HEK293 (cell line): Measurements from ENCODE around the gene SETD5.

Experiments used
- KLF16 ChIP-seq: fragments of 450-650 bp; formaldehyde crosslinking; IDR thresholded peaks from 2 replicates; pipeline ENCODE4 v1.5.1; 2017; ENCODE audit warnings: missing biosample characterization, missing genetic modification characterization
- KLF7 ChIP-seq: fragments of 450-650 bp; formaldehyde crosslinking; IDR thresholded peaks from 2 replicates; pipeline ENCODE4 v1.5.1; 2016; ENCODE audit warnings: missing biosample characterization, missing genetic modification characterization, borderline replicate concordance
- SP2 ChIP-seq: fragments of 450-650 bp; formaldehyde crosslinking; IDR thresholded peaks from 2 replicates; pipeline ENCODE4 v1.5.1; 2016; ENCODE audit warnings: missing biosample characterization, missing genetic modification characterization
- YY2 ChIP-seq: fragments of 450-650 bp; formaldehyde crosslinking; IDR thresholded peaks from 2 replicates; pipeline ENCODE4 v1.5.1; 2016; ENCODE audit warnings: missing biosample characterization, missing genetic modification characterization
- ZBTB48 ChIP-seq: fragments of 450-650 bp; formaldehyde crosslinking; IDR thresholded peaks from 2 replicates; pipeline ENCODE4 v1.5.1; 2016; ENCODE audit warnings: missing biosample characterization, missing genetic modification characterization
- ZBTB8A ChIP-seq: fragments of 450-650 bp; formaldehyde crosslinking; IDR thresholded peaks from 2 replicates; pipeline ENCODE4 v1.5.1; 2016; ENCODE audit warnings: missing biosample characterization, missing genetic modification characterization
- ZEB2 ChIP-seq: fragments of 450-650 bp; formaldehyde crosslinking; IDR thresholded peaks from 2 replicates; pipeline ENCODE4 v1.5.1; 2016; ENCODE audit warnings: missing biosample characterization, missing genetic modification characterization
- ZNF394 ChIP-seq: fragments of 450-650 bp; formaldehyde crosslinking; IDR thresholded peaks from 2 replicates; pipeline ENCODE4 v1.5.1; 2016; ENCODE audit warnings: missing biosample characterization, missing genetic modification characterization, mild to moderate bottlenecking, moderate library complexity, borderline replicate concordance
- ZNF596 ChIP-seq: fragments of 450-650 bp; IDR thresholded peaks from 2 replicates; pipeline ENCODE4 v1.5.0; 2018; ENCODE audit warnings: missing biosample characterization, mild to moderate bottlenecking, missing genetic modification characterization, moderate library complexity
- ZNF623 ChIP-seq: fragments of 450-650 bp; formaldehyde crosslinking; IDR thresholded peaks from 2 replicates; pipeline ENCODE4 v1.5.1; 2016; ENCODE audit warnings: missing biosample characterization, missing genetic modification characterization
- ZNF624 ChIP-seq: fragments of 450-650 bp; formaldehyde crosslinking; IDR thresholded peaks from 2 replicates; pipeline ENCODE4 v1.5.1; 2017; ENCODE audit warnings: missing biosample characterization, missing genetic modification characterization
- ZNF791 ChIP-seq: fragments of 450-650 bp; formaldehyde crosslinking; IDR thresholded peaks from 2 replicates; pipeline ENCODE4 v1.5.1; 2016; ENCODE audit warnings: missing biosample characterization, missing genetic modification characterization
- ZNF843 ChIP-seq: fragments of 450-650 bp; formaldehyde crosslinking; IDR thresholded peaks from 2 replicates; pipeline ENCODE4 v1.5.1; 2016; ENCODE audit warnings: missing biosample characterization, missing genetic modification characterization
- ZSCAN30 ChIP-seq: fragments of 450-650 bp; IDR thresholded peaks from 2 replicates; pipeline ENCODE4 v1.5.1; 2018; ENCODE audit warnings: missing biosample characterization, mild to moderate bottlenecking, missing genetic modification characterization, moderate library complexity
- TF ChIP-seq, protein P1 (sequence below): fragments of 450-650 bp; formaldehyde crosslinking; IDR thresholded peaks from 2 replicates; pipeline ENCODE4 v1.5.1; 2016; ENCODE audit warnings: missing biosample characterization, missing genetic modification characterization
- TF ChIP-seq, protein P2 (sequence below): fragments of 450-650 bp; formaldehyde crosslinking; IDR thresholded peaks from 2 replicates; pipeline ENCODE4 v1.5.1; 2016; ENCODE audit warnings: missing biosample characterization, missing genetic modification characterization
- TF ChIP-seq, protein P3 (sequence below): IDR thresholded peaks from 2 replicates; pipeline ENCODE4 v1.6.1; 2011; ENCODE audit warnings: mild to moderate bottlenecking, low read depth, low read length, borderline replicate concordance
- TF ChIP-seq, protein P4 (sequence below): fragments of 450-650 bp; formaldehyde crosslinking; IDR thresholded peaks from 2 replicates; pipeline ENCODE4 v1.5.1; 2016; ENCODE audit warnings: missing biosample characterization, missing genetic modification characterization, borderline replicate concordance
- TF ChIP-seq, protein P5 (sequence below): fragments of 450-650 bp; formaldehyde crosslinking; IDR thresholded peaks from 2 replicates; pipeline ENCODE4 v1.5.1; 2016; ENCODE audit warnings: missing biosample characterization, missing genetic modification characterization
- TF ChIP-seq, protein P6 (sequence below): fragments of 450-650 bp; formaldehyde crosslinking; IDR thresholded peaks from 2 replicates; pipeline ENCODE4 v1.5.1; 2016; ENCODE audit warnings: missing biosample characterization, missing genetic modification characterization
- TF ChIP-seq, protein P7 (sequence below): fragments of 450-650 bp; formaldehyde crosslinking; IDR thresholded peaks from 2 replicates; pipeline ENCODE4 v1.5.1; 2016; ENCODE audit warnings: missing biosample characterization, missing genetic modification characterization
- TF ChIP-seq, protein P8 (sequence below): fragments of 450-650 bp; formaldehyde crosslinking; IDR thresholded peaks from 2 replicates; pipeline ENCODE4 v1.5.1; 2016; ENCODE audit warnings: missing biosample characterization, missing genetic modification characterization

Gene SETD5

DNA sequence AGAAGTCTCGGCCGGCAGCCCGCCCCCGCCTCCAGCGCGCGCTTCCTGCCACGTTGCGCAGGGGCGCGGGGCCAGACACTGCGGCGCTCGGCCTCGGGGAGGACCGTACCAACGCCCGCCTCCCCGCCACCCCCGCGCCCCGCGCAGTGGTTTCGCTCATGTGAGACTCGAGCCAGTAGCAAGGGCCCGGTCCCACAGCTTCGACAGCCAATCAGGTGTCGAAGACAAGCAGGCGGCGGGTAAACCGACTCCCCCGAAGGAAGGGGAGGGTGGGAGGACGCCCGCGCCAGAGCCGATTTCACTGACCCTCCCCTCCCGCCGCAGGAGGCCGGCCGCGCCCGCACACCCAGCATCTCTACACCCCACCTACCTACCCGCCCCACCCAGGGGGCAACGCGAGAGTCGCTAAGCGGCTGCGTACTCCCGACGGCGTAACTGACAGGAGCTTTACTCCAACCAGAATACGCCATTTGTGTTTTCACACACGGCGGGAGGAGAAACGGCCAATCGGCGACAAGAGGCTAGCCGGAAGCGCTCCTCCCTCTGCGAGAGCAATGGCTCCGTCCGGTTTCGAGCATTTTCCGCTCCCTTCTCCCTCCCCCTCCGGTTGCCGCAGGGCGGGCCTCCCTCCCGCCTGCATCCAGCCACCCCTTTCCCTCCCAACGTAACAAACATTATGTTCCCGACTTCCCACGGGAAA is 633 bp upstream of the SETD5 start (continued):
- TF ChIP-seq, protein P1, sequence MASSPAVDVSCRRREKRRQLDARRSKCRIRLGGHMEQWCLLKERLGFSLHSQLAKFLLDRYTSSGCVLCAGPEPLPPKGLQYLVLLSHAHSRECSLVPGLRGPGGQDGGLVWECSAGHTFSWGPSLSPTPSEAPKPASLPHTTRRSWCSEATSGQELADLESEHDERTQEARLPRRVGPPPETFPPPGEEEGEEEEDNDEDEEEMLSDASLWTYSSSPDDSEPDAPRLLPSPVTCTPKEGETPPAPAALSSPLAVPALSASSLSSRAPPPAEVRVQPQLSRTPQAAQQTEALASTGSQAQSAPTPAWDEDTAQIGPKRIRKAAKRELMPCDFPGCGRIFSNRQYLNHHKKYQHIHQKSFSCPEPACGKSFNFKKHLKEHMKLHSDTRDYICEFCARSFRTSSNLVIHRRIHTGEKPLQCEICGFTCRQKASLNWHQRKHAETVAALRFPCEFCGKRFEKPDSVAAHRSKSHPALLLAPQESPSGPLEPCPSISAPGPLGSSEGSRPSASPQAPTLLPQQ (tag by site-specific recombination): peak; percentile 96
- TF ChIP-seq, protein P2, sequence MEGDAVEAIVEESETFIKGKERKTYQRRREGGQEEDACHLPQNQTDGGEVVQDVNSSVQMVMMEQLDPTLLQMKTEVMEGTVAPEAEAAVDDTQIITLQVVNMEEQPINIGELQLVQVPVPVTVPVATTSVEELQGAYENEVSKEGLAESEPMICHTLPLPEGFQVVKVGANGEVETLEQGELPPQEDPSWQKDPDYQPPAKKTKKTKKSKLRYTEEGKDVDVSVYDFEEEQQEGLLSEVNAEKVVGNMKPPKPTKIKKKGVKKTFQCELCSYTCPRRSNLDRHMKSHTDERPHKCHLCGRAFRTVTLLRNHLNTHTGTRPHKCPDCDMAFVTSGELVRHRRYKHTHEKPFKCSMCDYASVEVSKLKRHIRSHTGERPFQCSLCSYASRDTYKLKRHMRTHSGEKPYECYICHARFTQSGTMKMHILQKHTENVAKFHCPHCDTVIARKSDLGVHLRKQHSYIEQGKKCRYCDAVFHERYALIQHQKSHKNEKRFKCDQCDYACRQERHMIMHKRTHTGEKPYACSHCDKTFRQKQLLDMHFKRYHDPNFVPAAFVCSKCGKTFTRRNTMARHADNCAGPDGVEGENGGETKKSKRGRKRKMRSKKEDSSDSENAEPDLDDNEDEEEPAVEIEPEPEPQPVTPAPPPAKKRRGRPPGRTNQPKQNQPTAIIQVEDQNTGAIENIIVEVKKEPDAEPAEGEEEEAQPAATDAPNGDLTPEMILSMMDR (tag by site-specific recombination): no peak
- peak; percentile 88 for TF ChIP-seq ZSCAN30 (tag by site-specific recombination)
- TF ChIP-seq, protein P3, sequence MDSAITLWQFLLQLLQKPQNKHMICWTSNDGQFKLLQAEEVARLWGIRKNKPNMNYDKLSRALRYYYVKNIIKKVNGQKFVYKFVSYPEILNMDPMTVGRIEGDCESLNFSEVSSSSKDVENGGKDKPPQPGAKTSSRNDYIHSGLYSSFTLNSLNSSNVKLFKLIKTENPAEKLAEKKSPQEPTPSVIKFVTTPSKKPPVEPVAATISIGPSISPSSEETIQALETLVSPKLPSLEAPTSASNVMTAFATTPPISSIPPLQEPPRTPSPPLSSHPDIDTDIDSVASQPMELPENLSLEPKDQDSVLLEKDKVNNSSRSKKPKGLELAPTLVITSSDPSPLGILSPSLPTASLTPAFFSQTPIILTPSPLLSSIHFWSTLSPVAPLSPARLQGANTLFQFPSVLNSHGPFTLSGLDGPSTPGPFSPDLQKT: peak; percentile 89
- TF ChIP-seq YY2: peak; percentile 90
- TF ChIP-seq, protein P4, sequence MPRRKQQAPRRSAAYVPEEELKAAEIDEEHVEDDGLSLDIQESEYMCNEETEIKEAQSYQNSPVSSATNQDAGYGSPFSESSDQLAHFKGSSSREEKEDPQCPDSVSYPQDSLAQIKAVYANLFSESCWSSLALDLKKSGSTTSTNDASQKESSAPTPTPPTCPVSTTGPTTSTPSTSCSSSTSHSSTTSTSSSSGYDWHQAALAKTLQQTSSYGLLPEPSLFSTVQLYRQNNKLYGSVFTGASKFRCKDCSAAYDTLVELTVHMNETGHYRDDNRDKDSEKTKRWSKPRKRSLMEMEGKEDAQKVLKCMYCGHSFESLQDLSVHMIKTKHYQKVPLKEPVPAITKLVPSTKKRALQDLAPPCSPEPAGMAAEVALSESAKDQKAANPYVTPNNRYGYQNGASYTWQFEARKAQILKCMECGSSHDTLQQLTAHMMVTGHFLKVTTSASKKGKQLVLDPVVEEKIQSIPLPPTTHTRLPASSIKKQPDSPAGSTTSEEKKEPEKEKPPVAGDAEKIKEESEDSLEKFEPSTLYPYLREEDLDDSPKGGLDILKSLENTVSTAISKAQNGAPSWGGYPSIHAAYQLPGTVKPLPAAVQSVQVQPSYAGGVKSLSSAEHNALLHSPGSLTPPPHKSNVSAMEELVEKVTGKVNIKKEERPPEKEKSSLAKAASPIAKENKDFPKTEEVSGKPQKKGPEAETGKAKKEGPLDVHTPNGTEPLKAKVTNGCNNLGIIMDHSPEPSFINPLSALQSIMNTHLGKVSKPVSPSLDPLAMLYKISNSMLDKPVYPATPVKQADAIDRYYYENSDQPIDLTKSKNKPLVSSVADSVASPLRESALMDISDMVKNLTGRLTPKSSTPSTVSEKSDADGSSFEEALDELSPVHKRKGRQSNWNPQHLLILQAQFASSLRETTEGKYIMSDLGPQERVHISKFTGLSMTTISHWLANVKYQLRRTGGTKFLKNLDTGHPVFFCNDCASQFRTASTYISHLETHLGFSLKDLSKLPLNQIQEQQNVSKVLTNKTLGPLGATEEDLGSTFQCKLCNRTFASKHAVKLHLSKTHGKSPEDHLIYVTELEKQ (tag by site-specific recombination): 0 out of 2 replicates have a peak, but pooled peaks have one; percentile 16
- peak; percentile 94 for TF ChIP-seq SP2 (tag by site-specific recombination)
- peak; percentile 85 for TF ChIP-seq ZNF394 (tag by site-specific recombination)
- TF ChIP-seq, protein P5, sequence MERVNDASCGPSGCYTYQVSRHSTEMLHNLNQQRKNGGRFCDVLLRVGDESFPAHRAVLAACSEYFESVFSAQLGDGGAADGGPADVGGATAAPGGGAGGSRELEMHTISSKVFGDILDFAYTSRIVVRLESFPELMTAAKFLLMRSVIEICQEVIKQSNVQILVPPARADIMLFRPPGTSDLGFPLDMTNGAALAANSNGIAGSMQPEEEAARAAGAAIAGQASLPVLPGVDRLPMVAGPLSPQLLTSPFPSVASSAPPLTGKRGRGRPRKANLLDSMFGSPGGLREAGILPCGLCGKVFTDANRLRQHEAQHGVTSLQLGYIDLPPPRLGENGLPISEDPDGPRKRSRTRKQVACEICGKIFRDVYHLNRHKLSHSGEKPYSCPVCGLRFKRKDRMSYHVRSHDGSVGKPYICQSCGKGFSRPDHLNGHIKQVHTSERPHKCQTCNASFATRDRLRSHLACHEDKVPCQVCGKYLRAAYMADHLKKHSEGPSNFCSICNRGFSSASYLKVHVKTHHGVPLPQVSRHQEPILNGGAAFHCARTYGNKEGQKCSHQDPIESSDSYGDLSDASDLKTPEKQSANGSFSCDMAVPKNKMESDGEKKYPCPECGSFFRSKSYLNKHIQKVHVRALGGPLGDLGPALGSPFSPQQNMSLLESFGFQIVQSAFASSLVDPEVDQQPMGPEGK (tag by site-specific recombination): peak; percentile 99
- TF ChIP-seq, protein P6, sequence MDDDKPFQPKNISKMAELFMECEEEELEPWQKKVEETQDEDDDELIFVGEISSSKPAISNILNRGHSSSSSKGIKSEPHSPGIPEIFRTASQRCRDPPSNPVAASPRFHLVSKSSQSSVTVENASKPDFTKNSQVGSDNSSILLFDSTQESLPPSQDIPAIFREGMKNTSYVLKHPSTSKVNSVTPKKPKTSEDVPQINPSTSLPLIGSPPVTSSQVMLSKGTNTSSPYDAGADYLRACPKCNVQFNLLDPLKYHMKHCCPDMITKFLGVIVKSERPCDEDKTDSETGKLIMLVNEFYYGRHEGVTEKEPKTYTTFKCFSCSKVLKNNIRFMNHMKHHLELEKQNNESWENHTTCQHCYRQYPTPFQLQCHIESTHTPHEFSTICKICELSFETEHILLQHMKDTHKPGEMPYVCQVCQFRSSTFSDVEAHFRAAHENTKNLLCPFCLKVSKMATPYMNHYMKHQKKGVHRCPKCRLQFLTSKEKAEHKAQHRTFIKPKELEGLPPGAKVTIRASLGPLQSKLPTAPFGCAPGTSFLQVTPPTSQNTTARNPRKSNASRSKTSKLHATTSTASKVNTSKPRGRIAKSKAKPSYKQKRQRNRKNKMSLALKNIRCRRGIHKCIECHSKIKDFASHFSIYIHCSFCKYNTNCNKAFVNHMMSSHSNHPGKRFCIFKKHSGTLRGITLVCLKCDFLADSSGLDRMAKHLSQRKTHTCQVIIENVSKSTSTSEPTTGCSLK (tag by site-specific recombination): no peak
- 0 out of 2 replicates have a peak, but pooled peaks have one; percentile 47 for TF ChIP-seq ZNF624
- peak; percentile 87 for TF ChIP-seq KLF16 (tag by site-specific recombination)
- TF ChIP-seq ZNF791 (tag by site-specific recombination): no peak
- TF ChIP-seq ZNF596 (tag by site-specific recombination): peak; percentile 39; the same call in 1 of the 2 replicates
- peak; percentile 81; the same call in 1 of the 2 replicates for TF ChIP-seq ZNF843 (tag by site-specific recombination)
- TF ChIP-seq, protein P7, sequence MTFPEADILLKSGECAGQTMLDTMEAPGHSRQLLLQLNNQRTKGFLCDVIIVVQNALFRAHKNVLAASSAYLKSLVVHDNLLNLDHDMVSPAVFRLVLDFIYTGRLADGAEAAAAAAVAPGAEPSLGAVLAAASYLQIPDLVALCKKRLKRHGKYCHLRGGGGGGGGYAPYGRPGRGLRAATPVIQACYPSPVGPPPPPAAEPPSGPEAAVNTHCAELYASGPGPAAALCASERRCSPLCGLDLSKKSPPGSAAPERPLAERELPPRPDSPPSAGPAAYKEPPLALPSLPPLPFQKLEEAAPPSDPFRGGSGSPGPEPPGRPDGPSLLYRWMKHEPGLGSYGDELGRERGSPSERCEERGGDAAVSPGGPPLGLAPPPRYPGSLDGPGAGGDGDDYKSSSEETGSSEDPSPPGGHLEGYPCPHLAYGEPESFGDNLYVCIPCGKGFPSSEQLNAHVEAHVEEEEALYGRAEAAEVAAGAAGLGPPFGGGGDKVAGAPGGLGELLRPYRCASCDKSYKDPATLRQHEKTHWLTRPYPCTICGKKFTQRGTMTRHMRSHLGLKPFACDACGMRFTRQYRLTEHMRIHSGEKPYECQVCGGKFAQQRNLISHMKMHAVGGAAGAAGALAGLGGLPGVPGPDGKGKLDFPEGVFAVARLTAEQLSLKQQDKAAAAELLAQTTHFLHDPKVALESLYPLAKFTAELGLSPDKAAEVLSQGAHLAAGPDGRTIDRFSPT (tag by site-specific recombination): peak; percentile 99
- peak; percentile 31; the same call in 1 of the 2 replicates for TF ChIP-seq ZBTB48 (tag by site-specific recombination)
- peak; percentile 77 for TF ChIP-seq ZBTB8A (tag by site-specific recombination)
- TF ChIP-seq ZEB2 (tag by site-specific recombination): peak; percentile 99
- peak; percentile 26; the same call in 1 of the 2 replicates for TF ChIP-seq ZNF623 (tag by site-specific recombination)
- TF ChIP-seq, protein P8, sequence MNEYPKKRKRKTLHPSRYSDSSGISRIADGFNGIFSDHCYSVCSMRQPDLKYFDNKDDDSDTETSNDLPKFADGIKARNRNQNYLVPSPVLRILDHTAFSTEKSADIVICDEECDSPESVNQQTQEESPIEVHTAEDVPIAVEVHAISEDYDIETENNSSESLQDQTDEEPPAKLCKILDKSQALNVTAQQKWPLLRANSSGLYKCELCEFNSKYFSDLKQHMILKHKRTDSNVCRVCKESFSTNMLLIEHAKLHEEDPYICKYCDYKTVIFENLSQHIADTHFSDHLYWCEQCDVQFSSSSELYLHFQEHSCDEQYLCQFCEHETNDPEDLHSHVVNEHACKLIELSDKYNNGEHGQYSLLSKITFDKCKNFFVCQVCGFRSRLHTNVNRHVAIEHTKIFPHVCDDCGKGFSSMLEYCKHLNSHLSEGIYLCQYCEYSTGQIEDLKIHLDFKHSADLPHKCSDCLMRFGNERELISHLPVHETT: peak; percentile 92
- TF ChIP-seq KLF7 (tag by site-specific recombination): peak; percentile 95
